Activated CD4-positive, CD25-positive, alpha-beta regulatory T cell treated with anti-CD3 and anti-CD28 coated beads, Interleukin-2, amount 50 U/mL, for 24 hours (primary cell): Measurements from ENCODE around the gene GGA2.
"Not testable (repeated sequence)": the region's sequence is repeated elsewhere in the genome, so short reads cannot be mapped to it uniquely, and the experiment has no call there.

Experiments
- ATAC-seq, 2 donors: fragments of 150-1000 bp; cut with Tn5 transposase; one replicate each; pipeline ENCODE4 v1.10.0; 2021; ENCODE audit warnings: mild to moderate bottlenecking in 1 of 2, moderate library complexity in 1 of 2

GGA2 gene

GRCh38 chr16:23523876-23524385 is 13.6 kb upstream of the GGA2 start:
- no peak for ATAC-seq

GRCh38 chr16:23523321-23523720 is 13.0 kb upstream of the GGA2 start:
- ATAC-seq: no peak

GRCh38 chr16:23521965-23522364 is 11.7 kb upstream of the GGA2 start:
- ATAC-seq: no peak

GRCh38 chr16:23521037-23521743 is 10.9 kb upstream of the GGA2 start:
- no peak for ATAC-seq

- ATAC-seq: no peak
Measured at GRCh38 chr16:23520500-23520899, 10.2 kb upstream of the GGA2 start.

- no peak for ATAC-seq
Measured at GRCh38 chr16:23519282-23519681, 9.0 kb upstream of the GGA2 start.

GRCh38 chr16:23518435-23518891 is 8.2 kb upstream of the GGA2 start:
- ATAC-seq: no peak

- ATAC-seq: no peak
Measured at GRCh38 chr16:23516366-23517137, 6.3 kb upstream of the GGA2 start.

GRCh38 chr16:23515881-23516280 is 5.6 kb upstream of the GGA2 start:
- ATAC-seq: no peak

GRCh38 chr16:23514381-23515152 is 4.3 kb upstream of the GGA2 start:
- peak; percentile 21 to 42 for ATAC-seq

GRCh38 chr16:23512168-23512695 is 1.9 kb upstream of the GGA2 start:
- ATAC-seq: no peak

GRCh38 chr16:23511731-23512130 is 1.4 kb upstream of the GGA2 start:
- no peak for ATAC-seq

- ATAC-seq: not testable (repeated sequence)
Measured at GRCh38 chr16:23510915-23511270, 599 bp upstream of the GGA2 start.

- ATAC-seq: peak in 1 of 2 donors; percentile 12
Measured at GRCh38 chr16:23509782-23510163, 521 bp downstream of the GGA2 start.

GRCh38 chr16:23509441-23509754 is 896 bp downstream of the GGA2 start:
- ATAC-seq: no peak

GRCh38 chr16:23508589-23509440 is 1.5 kb downstream of the GGA2 start:
- ATAC-seq: no peak

- ATAC-seq: no peak
Measured at GRCh38 chr16:23506606-23506994, 3.7 kb downstream of the GGA2 start.

GRCh38 chr16:23505671-23506605 is 4.4 kb downstream of the GGA2 start:
- no peak for ATAC-seq

- ATAC-seq: no peak
Measured at GRCh38 chr16:23505180-23505665, 5.1 kb downstream of the GGA2 start.

GRCh38 chr16:23504453-23505179 is 5.7 kb downstream of the GGA2 start:
- peak; percentile 94 to 97 for ATAC-seq
